ENCODE results near the gene MYO9B.

Gene MYO9B

DNA sequence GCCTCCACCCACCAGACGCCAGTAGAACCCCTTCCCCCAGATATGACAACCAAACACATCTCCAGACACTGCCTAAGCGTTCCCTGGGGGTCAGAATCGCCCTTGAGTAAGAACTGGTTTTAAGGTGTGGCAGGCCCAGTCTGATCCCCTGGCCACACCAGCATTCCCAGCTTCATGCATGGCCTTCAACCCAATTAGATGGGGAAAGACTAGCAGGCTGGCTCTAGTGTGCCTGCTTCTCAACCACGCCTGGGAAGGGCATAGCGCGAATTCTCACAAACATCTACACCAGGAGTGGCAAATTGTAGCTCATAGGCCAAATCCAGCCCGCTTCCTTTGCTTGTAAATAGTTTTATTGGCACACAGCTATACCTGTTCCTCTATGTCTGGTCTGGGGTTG, 13.9 kb upstream of the MYO9B start:
- TF ChIP-seq CTCF (conservative IDR thresholded peaks at IDR 0.05) = no peak
- peak overlapping the region; percentile 58 for H3K27ac ChIP-seq

- H3K27ac ChIP-seq = peak overlapping the region; percentile 58; the same call in 1 of the 2 replicates
- TF ChIP-seq CTCF (conservative IDR thresholded peaks at IDR 0.05) = no peak
These were observed 12.1 kb upstream of the MYO9B start for GRCh38 chr19:17063428-17063827.

GRCh38 chr19:17069193-17069592, 6.4 kb upstream of the MYO9B start:
- H3K27ac ChIP-seq = no peak overlapping the region
- no peak for TF ChIP-seq CTCF (conservative IDR thresholded peaks at IDR 0.05)

- no peak overlapping the region for H3K27ac ChIP-seq
- no peak for TF ChIP-seq CTCF (conservative IDR thresholded peaks at IDR 0.05)
These were observed 5.2 kb upstream of the MYO9B start for GRCh38 chr19:17070421-17070820.

GRCh38 chr19:17070912-17071311, 4.7 kb upstream of the MYO9B start:
- no peak overlapping the region for H3K27ac ChIP-seq
- TF ChIP-seq CTCF (conservative IDR thresholded peaks at IDR 0.05) = no peak

- TF ChIP-seq CTCF (conservative IDR thresholded peaks at IDR 0.05) = no peak
- peak overlapping the region; percentile 77 for H3K27ac ChIP-seq
These were observed 1.5 kb upstream of the MYO9B start for GRCh38 chr19:17073869-17074633.

DNA sequence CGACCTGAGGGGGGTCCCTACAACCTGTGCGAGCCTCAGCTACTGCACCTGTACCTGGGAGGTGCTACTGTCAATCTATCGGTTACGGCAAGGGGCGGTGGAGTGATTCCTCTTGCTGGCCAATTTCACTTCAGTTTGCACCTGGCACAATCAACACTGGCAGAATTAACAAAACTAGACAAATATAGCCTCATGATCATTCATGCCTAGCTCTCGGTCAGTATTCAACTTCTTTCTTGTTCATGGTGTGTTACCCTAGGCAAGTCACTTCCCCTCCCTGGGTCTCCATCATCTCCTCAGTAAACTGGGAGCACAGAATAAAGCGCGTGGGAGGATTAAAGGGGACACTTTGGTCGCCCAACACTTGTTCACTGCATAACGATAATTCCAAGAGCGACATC, 943 bp upstream of the MYO9B start:
- TF ChIP-seq CTCF (conservative IDR thresholded peaks at IDR 0.05) = no peak

More for the DNA sequence above, 943 bp upstream of the MYO9B start:
- peak overlapping the region; percentile 77 for H3K27ac ChIP-seq

All from VCaP (cell line).